Activated CD8-positive, alpha-beta memory T cell treated with anti-CD3 and anti-CD28 coated beads, Interleukin-2, amount 50 U/mL, for 1 hour (primary cell): ENCODE measurements around the gene TMEM9B.
"Not testable (repeated sequence)": the region's sequence is repeated elsewhere in the genome, so short reads cannot be mapped to it uniquely, and the experiment has no call there.

Experiments used
- DNase-seq: peaks from one replicate; pipeline ENCODE4 v3.0.0-alpha.2; 2020; ENCODE audit errors: extremely low read depth

Gene TMEM9B

DNA sequence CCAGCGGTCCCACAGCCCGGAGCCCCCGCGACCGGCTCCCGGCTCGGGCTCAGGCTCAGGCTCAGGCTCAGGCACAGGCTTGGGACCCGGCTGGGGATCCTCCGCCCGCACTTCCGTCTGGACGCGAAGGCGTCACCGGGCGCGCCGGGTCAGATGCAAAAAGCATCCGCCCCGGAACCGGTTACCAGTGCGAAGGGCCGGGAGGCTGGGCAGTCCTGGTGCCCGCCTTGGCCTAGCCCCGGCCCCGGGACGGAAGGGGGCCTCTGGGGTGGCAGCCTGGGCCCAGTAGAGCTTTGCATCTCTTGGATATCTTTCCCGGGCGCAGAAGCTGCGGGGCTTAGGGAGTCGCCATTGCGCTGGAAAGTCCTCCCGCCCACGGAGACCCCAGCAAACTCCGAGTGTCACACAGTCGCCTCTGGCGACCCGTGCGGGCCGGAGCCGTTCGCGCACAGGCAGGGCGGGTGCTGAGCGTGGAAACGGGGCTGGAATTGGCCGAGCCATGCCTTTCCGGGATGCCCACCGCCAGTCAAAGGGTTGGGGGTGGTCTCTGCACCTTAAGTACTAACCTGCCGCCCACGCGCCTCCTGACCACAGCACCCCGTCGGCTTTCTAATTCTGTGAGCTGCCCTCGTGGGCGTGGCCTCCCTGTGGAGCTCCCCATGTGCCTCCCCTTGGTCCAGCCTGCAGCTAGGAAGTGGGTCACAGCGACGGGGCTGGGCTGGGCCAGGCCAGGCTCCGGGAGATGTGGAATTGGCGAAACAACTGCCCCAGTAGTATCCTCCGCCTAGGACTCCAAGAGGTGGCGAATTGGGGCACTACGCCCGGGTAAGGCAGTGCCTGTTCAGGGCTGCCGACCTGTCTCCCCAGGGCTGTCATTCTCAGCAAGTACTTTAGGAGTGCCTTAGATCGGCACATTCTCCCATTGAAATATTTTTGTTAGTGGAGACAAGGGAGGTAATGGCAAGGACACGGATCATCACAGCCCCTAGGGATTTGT lies at the start of gene TMEM9B:
TMEM9B (minus strand) TSS at position 119 of the 997 bp plus-strand sequence. CDS start 129 bp downstream, outside the sequence.
- peak; percentile 36 for DNase-seq

DNA sequence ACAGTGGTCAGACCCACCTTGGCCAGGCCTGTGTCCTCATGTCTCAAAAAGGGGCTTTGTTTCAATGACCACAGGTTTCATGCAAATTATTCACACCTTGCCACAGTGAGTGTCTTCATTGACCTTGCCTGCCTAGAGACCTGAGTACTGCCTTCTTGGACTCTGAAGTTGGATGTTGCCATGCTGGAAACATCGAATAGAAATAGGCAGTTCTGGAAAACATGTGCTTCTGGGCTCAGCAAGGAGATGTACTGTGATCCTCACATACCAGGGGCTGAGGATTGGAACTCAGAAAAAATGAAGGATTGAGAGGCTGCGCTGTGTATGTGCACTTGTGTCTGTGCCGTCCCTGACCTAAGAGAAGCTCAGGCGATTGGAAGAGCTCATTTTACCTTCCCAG lies 49.1 kb upstream of the TMEM9B start:
- no peak for DNase-seq

DNA sequence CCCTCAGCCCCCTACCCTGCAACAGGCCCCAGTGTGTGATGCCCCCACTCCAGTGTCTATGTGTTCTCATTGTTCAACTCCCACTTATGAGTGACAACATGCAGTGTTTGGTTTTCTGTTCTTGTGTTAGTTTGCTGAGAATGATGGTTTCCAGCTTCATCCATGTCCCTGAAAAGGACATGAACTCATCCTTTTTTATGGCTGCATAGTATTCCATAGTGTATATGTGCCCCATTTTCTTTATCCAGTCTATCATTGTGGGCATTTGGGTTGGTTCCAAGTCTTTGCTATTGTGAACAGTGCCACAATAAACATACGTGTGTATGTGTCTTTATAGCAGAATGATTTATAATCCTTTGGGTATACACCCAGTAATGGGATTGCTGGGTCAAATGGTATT lies 45.3 kb upstream of the TMEM9B start:
- DNase-seq = not testable (repeated sequence)

DNA sequence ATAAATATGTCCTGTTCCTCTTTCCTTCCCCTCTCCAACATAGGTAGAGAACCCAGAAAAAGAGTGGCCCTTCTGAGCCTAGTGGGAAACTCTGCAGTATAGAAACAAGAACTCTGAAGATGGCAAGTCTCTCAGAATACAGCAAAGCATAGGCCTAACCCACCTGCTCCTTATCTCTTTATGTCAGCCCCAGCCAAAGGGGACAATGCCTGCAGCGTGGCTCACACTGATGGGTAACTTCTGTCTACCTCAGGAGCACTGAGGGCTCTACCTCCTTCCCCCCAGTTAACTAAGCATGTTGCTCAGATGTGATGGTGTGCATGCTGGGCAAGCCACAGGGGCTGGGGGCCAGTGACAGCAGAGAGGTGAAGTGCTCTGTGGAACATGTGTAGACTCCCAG lies 44.4 kb upstream of the TMEM9B start:
- DNase-seq = no peak

DNA sequence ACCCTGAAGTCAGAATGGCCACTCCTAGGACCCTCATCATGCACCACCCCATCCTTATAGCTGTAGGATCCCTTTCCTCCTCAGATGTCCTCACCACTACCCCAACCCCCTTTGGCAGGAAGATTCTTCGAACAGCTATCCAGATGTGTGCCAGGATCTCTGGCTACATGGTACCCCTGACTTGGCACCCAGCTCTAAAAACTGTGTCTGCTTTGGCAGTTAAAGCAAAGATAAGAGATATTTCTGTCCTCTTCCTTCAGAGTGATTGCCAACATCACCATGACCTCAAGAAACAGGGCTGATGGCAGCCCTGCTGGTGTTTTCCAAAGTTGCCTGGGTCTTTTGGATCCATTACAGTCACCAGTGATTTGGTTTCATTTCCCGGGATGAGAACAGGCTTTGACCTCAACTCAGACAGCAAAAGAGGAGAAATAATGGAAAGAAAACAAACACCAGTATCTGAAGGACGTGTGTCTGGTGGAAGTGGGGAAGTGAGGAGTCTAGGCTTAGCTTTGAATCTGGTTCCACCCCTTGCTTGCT lies 43.8 kb upstream of the TMEM9B start:
- DNase-seq = no peak

DNA sequence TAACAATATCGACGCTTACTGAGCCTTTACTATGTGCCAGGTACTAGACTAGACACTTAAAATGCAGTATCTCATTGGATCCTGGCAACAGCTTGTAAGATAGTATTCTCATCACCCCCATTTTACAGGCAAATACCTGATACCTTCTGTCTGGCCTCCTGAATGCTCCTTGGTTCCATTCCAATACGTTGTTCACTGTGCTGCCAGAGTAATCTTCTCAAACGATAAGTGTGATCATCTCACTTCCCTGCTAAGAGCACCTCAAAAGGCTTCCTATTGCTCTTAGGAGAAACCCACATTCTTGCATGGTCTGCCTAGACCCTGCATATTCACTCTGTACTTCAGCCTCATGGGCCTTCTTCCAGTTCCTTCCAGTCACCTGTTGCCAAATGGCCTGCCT lies 40.8 kb upstream of the TMEM9B start:
- DNase-seq = no peak

DNA sequence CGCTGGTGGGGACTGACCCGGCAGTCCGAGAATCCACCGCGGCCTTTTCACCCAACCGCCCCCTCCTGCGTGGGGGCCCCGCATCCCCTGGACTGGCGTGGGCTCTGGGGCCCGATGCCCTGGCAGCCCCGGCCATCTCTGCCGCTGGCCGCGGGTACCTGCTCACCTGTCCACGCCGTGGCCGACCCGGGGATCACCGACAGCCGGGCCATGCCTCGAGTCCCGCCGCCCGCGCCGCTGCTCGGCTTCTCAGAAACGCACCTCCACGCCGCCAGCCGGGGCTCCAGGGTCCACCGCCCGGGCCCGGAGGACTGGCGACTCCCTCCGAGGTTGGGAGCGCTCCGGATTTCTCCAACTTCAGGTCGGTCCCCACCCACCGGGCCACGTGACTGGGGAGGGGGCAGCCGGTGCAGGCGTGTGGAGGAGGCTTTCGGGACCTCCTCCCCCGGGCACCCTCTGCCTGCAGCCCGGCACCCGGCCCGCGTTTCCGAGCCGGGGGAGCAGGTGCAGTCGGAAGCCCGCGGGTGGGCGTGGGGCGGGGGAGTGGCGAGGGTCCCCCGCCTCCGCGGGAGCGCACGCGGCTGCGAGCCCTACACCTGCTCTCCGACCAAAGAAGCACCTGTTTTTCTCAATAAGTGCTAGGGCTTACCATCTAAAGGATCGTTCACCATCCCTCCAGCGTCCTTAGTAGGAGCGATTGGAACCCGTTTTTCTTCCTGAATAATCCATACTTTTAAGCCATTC lies 40.1 kb upstream of the TMEM9B start:
- DNase-seq = no peak

DNA sequence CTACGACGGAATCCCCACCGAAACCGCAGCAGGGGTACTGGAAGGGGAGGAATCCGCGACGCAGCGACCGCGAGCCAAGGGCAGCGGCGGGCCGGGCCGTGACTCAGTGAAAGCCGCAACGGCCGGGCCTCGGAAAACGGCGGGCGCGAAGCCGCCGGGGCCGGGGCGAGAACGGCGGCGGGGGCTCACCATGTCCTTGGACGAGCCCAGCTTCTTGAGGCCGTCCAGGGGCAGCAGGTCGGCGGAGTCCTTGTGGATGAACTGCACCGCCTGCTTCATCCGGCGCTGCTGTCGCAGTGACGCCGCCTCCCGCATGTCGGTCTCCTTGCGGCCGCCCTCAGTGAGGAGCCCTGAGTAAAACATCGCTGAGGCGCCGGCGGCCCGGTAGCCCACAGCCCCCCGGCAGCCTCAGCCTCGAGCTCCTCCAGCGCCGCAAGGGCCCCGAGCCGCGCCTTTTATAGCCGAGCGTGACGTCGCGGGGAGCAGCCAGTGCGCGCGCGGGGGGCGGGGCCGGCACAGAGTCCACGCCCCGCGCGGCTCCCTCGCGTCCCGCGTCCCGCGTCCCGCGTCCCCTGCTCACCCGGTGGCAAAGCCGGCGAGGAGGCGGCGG lies 39.4 kb upstream of the TMEM9B start, which contains the start of gene NRIP3:
NRIP3 (minus strand) TSS at position 429 of the 610 bp plus-strand sequence; CDS start at position 363, 66 bp downstream.
- peak; percentile 65 for DNase-seq

DNA sequence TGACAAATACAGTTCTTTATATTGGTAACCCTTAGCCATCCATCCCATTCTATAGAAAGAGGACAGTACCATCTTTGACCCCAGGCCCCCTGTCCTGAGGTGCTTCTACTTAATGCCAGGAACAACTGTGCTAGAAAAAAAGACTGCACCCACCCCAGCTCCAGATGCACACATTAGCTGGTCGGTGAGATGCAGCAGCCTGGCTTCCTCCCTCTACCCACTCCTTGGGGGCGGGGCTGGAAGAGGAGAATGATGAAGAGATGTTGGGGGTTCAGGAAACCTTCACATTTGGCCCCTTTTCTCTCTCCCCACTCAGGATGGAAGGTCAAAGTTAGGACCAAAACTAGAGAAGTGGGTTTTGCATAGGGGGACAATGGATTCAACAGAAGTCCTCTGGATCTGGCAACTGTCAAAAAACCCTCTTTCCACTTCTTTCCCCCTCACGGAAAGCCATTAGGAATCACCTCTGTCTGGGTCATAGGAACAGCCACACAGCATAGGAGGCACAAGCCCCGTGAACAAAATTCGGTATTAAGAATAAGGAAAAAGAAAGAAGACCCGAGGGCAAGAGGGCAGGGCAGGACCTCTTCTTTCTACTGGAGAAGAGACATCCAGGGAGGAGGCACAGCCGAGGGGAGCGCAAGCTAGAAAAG lies 38.8 kb upstream of the TMEM9B start:
- no peak for DNase-seq

DNA sequence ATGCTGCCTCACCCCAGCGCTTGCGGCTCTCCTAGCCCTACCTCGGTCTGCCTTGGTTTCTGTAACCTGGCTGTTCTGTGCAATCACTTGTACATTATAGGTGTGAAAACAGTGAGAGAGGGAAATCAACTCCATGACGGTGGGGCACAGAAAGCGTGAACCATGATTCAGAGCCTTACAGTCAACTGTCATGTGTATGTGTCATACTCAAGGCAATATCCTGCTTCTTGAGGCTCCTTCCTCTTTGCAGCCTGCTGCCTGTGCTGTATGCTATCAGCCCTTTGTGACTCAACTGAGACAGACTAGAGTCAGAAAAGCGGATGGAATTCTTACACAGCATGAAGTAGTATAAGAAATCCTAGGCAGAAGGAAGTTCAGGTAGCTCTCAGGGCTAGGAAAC lies 37.5 kb upstream of the TMEM9B start:
- DNase-seq = no peak

DNA sequence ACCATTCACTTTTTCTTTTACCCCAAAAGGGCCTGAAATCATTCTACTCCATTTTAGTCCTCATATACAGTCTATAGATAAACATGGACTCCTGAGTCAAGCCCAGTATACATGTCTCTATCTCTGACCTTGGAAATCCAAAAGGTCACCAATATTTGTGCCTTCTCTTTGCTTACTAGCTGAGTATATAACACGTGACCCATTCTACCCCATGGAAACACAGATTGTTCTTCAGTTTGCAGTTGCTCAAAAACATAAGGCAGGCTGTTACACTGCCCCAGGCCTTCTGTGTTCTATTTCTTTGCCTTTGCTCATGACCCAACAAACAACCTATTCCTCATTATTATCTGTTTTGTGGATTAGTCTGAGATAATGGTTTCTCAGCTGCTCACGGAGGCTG lies 33.8 kb upstream of the TMEM9B start:
- no peak for DNase-seq

DNA sequence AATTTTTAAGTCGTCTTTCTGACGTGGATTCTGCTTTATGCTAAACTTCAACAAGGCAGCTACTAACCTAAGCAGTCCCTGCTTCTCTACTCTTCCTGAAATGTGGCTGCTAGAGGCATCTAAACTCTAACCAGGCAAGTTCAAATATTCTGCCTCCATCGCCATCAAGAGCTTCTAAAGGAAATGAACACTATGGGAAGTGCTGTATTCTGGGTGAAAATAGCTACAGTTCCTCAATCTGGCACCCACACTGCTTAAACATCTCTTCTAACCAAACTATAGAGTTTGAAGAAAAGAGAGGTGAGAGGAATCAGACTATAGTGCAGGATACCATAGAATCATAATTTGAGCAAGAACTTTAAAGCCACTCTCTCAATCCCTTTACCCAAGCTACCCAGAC lies 33.2 kb upstream of the TMEM9B start:
- DNase-seq = no peak

DNA sequence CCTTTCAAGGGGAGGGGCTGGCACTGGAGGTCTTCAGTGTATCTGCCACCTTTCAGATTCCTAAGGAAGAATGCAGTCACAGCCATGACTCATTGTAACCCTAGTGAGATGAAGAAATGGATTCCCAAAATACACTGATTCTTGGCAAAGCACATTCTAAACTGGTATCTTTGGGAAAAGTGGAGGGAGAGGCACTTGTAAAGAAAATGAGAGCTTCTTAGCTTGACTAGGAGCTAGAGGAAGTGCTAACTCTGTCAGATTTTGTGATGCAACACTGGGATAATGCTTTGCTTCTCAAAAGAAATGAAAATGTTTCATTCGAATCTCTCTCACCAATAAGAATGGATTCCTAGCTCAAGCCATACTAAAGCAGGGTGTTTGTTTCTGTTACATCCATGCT lies 25.2 kb upstream of the TMEM9B start:
- no peak for DNase-seq

DNA sequence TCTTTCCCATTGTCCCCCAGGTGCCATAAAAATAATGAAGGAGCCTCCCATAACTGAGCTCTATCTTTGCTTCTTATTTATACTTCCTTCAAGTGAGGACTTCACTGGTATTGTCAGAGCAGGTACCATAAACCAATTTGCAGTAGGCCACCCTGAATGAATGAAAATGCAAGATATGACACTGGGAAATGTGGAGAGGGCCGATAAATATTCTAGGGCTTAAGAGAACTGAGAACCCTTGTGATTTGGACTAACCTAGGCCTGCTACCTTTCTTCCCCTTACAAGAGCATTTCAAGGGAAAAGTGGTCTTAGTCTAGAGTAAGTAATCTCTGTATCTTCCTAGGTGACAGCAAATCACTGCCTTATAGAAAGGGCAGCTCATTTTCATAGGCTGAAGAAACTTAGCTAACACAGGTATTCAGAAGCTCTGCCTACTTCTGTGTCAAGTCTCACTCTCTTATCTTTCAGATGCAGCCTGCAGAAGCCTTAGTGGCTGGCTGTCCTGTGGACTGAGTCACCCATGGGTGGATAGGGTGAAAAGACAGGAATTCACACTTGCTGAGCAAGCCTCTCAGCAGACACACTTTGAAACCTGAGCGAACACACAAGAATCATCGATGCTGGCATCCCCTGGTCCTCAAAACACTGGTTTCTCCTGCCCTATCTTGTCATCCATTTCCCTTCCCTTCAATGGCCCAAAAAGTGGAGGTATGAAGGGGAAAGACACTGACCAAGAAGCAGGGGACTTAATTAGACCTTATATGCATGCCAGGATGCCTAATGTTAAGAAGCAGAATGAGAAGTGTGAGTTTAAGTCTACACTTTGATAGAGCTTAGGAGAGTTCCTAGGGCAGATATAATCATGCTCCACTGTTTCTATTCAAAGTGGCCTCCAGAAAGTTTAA lies 24.3 kb upstream of the TMEM9B start:
- no peak for DNase-seq

DNA sequence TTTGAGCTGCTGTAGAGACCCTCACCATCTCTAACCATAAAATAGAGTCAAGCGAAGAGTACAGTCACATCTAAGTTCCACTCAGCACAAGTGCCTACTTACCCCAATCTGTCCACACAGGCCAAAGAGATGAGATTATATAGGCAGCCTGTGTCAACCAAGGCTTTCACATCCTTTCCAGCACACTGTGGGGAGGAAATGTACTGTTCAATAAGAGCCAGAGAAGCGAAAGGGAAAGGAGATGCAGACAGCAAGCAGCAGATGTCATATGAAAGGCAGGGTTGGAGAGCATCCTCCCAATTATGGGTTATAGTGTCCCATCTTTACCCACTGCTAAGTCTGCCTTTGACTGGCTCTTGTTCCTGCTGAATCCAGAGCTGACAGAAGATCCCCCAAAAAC lies 23.2 kb upstream of the TMEM9B start:
- DNase-seq = no peak

DNA sequence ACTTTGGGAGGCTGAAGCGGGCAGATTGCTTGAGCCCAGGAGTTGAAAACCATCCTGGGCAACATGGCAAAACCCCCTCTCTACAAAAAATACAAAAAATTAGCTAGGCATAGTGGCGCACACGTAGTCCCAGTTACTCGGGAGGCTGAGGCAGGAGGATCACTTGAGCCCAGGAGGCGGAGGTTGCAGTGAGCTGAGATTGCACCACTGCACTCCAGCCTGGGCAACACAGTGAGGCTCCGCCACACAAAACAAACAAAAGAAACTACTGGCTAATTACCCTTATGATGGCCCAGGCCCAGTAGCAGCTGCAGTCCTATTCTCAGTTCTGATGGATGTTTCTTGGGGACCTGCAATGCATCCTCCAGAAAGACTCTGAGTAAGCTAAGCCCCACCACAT lies 22.5 kb upstream of the TMEM9B start:
- not testable (repeated sequence) for DNase-seq

DNA sequence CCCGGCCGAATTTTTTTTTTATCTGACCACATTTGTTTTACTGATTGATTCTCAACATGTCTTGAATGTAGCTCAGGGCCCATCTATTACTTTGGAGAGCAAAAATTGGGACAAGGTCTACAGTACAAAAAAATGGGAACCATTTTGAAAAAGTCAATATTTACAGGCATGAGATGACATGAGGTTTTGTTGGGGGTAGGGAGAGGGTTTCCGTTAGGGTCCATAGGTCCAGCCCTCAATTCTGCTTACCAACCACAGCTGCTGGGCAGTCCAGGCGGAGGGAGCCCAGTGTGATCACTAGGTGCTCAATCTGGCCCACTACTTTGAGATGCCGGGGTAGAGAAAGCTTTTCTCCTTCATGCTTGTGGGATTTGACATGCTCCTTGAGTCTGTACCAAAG lies 21.2 kb upstream of the TMEM9B start:
- no peak for DNase-seq

DNA sequence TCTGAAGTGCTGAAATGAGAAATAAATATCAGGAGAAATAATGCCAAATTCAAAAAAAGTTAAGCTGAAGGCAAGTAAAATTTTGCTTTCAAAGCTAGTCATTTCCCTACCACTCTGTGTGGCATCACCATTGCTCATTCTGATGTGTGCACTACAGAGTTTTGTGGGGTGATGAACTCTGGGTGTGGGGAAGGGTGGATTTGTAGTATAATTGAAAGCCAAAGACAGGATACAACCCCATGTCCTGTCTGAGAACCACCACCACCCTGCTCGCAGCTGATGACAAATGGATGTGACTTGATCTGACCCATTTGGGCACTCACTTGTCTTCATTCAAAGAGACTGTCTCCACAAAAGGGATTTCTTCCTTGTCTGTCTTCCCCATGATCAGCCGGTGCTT lies 19.3 kb upstream of the TMEM9B start:
- no peak for DNase-seq

DNA sequence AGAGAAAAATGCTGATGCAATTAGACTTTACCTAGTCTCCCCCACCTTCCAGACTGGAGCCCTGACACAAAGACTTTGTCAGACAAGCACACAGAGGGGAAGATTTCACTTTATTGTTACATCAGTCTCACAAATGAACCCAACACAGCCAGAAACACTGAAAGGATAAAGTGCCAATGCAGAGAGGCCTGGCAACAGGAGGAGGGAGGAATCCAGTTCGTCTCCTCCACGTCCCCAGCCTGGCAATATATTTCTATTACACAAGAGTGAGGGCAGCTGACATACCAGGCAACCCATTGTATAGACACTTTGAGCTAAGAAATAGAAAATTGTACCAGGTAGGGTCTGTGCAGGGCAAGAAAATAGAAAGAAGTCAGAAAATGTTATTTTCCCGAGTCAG lies 16.2 kb upstream of the TMEM9B start:
- DNase-seq = no peak

DNA sequence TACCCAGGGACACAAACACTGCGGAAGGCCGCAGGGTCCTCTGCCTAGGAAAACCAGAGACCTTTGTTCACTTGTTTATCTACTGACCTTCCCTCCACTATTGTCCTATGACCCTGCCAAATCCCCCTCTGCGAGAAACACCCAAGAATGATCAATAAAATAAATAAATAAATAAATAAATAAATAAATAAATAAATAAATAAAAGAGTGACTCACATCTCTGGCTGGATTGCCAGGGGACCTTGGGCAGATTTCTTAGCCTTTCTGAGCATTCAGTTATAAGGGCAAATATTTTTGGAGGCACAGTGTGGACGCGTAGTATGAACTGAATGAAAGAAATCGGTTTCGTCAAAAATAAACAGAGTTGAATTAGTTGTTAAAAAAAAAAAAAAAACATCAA lies 15.1 kb upstream of the TMEM9B start:
- not testable (repeated sequence) for DNase-seq
